Thyroid gland (tissue), 4 donors: ENCODE results near the gene MRPL12.

Source experiments
- POLR2A ChIP-seq, 2 donors: fragments of 450-650 bp; IDR thresholded peaks; one replicate each; pipeline ENCODE4 v1.6.1; 2017; ENCODE audit warnings: antibody characterized with exemption in 2 of 2, mild to moderate bottlenecking in 2 of 2, moderate library complexity in 1 of 2
- TF ChIP-seq, protein P1 (sequence below), 6 experiments: fragments of 200-600 bp in 3 of 6; fragments of 450-650 bp in 3 of 6; sonication (generic) in 3 of 6; IDR thresholded peaks; one replicate each; pipeline ENCODE4 v1.5.1; 2016 to 2019; ENCODE audit warnings: antibody characterized with exemption in 6 of 6, mild to moderate bottlenecking in 2 of 6, inconsistent platforms in 1 of 6, moderate library complexity in 1 of 6

- no peak for TF ChIP-seq POLR2A (IDR thresholded peaks at IDR 0.05)
- TF ChIP-seq, protein P1, sequence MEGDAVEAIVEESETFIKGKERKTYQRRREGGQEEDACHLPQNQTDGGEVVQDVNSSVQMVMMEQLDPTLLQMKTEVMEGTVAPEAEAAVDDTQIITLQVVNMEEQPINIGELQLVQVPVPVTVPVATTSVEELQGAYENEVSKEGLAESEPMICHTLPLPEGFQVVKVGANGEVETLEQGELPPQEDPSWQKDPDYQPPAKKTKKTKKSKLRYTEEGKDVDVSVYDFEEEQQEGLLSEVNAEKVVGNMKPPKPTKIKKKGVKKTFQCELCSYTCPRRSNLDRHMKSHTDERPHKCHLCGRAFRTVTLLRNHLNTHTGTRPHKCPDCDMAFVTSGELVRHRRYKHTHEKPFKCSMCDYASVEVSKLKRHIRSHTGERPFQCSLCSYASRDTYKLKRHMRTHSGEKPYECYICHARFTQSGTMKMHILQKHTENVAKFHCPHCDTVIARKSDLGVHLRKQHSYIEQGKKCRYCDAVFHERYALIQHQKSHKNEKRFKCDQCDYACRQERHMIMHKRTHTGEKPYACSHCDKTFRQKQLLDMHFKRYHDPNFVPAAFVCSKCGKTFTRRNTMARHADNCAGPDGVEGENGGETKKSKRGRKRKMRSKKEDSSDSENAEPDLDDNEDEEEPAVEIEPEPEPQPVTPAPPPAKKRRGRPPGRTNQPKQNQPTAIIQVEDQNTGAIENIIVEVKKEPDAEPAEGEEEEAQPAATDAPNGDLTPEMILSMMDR (IDR thresholded peaks at IDR 0.05): no peak
Measured at GRCh38 chr17:81737947-81738800, 35.0 kb downstream of the MRPL12 start.
